GM12891 (cell line): ENCODE measurements around the gene WNT9A.
A peak's percentile ranks its signal among the peaks of the same experiment; 100 is the strongest.

Experiments used
- DNase-seq: peaks from one replicate; pipeline ENCODE4 v3.0.0; 2011; ENCODE audit warnings: low spot score; ENCODE audit not compliant: insufficient read length
- FAIRE-seq: peaks from 2 replicates; lab custom pipeline; 2011; peaks lifted over from hg19 to GRCh38; lab: Jason Lieb, UNC
- PAX5 ChIP-seq: IDR thresholded peaks from 2 replicates; pipeline ENCODE4 v1.6.1; 2011; ENCODE audit warnings: low read length, moderate library complexity, mild to moderate bottlenecking; ENCODE audit not compliant: insufficient read depth, severe bottlenecking
- POLR2A ChIP-seq: IDR thresholded peaks from 2 replicates; pipeline ENCODE4 v1.6.1; 2011; ENCODE audit warnings: low read depth, low read length, control low read depth
- POLR2AphosphoS5 ChIP-seq: IDR thresholded peaks from 2 replicates; pipeline ENCODE4 v1.6.1; 2011; ENCODE audit warnings: low read depth, low read length, control low read depth
- POU2F2 ChIP-seq: IDR thresholded peaks from 2 replicates; pipeline ENCODE4 v1.6.1; 2011; ENCODE audit warnings: low read depth, mild to moderate bottlenecking, control low read depth, low read length, moderate library complexity
- SPI1 ChIP-seq: IDR thresholded peaks from 2 replicates; pipeline ENCODE4 v1.6.1; 2011; ENCODE audit warnings: low read depth, low read length, control low read depth
- TAF1 ChIP-seq: IDR thresholded peaks from 2 replicates; pipeline ENCODE4 v1.6.1; 2011; ENCODE audit warnings: low read depth, low read length, control low read depth

Gene WNT9A

DNA sequence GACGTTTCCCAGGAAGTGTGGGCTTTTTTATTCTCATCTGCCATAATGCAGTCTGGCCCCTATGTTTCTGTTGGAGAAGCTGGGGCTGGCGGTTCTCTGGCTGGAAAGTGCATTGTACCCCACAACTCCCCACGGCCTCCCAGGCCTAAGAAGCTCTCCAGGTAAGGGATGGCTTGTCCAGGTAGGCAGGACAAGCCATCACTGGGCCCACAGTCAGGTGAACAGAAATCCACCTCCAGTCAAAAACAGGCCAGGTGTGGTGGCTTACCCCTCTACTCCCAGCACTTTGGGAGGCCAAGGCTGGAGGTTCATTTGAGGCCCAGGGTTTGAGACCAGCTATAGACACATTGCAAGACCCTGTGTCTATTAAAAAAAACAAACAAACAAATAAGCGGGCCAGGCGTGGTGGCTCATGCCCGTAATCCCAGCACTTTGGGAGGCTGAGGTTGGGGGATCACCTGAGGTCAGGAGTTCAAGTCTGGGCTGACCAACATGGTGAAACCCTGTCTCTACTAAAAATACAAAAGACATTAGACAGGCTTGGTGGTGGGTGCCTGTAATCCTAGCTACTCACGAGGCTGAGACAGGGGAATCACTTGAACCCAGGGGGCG is 3.1 kb upstream of the WNT9A start:
- TF ChIP-seq SPI1, result no peak
- TF ChIP-seq POU2F2, result no peak
- no peak for TF ChIP-seq POLR2A
- no peak for TF ChIP-seq POLR2AphosphoS5
- no peak for TF ChIP-seq TAF1
- TF ChIP-seq PAX5, result no peak
- FAIRE-seq (no peak), DNase-seq (no peak)

DNA sequence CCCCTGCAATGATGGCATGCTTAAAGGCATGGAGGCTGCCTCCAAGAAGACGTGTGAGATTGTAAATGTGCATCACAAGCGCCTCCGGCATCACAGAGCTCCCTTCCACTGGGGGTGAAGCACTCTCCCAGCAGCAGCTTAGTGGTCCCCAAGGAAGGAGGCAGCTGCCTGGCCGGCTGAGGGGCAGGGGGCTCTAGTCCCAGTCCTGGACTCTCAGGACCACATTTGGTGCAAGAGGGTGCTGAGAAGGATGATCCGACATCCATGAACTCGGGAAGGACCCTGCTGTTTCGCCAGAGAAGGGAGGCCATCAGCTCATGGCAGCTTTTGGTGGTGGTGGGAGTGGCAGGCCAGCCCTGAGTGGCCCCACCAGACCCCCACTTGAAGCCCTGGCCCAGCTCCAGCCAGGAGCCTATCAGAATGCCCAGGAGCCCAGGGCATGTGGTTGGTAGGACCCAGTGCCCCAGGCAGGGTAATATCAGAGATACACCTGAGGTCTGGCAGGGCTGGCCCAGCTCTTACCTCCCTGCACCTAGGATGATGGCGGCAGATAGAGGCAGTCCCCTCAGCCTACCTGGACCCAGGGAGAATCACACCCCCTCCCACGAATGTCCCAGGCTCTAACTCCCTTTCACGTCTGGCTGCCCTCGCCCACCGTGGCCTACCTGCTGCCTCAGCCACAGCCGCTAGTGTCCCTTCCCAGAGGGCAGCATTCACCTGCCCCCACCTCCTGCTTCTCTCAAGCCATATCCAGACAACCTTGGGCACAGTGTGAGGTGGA is 2.4 kb upstream of the WNT9A start:
- no peak for FAIRE-seq
- TF ChIP-seq POLR2AphosphoS5 (no peak), POLR2A (no peak), TAF1 (no peak), PAX5 (no peak), POU2F2 (no peak), SPI1 (no peak)
- no peak for DNase-seq

DNA sequence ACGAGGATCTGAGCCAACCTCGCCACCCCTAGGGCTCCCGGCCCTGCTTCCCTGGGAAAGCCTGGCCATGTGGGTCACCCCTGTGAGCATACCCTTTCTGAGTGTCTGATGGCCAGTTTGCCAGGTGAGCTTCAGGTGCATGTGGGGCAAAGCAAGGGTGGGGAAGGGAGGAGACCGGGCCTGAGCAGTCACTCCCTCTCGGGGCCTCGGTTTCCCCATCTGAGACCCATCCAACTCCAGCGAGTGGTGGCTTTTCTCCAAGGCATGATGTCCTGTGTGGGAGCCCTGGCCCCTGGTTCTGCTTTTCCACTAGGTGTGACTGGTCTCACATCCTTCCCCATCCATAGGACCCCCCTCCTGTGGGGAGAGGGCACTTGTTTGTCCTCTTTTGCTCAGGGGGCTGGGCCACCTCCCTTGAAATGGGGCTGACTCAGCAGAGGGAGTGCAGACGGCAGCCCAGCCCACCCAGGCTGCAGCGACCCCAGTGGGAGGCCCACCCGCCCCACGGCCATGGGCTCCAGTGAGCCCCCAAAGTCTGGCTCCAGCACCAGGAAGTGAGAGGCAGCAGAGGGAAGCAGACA is 1.7 kb upstream of the WNT9A start:
- DNase-seq, result no peak
- TF ChIP-seq POLR2A (no peak), PAX5 (no peak), TAF1 (no peak)
- FAIRE-seq, result no peak

DNA sequence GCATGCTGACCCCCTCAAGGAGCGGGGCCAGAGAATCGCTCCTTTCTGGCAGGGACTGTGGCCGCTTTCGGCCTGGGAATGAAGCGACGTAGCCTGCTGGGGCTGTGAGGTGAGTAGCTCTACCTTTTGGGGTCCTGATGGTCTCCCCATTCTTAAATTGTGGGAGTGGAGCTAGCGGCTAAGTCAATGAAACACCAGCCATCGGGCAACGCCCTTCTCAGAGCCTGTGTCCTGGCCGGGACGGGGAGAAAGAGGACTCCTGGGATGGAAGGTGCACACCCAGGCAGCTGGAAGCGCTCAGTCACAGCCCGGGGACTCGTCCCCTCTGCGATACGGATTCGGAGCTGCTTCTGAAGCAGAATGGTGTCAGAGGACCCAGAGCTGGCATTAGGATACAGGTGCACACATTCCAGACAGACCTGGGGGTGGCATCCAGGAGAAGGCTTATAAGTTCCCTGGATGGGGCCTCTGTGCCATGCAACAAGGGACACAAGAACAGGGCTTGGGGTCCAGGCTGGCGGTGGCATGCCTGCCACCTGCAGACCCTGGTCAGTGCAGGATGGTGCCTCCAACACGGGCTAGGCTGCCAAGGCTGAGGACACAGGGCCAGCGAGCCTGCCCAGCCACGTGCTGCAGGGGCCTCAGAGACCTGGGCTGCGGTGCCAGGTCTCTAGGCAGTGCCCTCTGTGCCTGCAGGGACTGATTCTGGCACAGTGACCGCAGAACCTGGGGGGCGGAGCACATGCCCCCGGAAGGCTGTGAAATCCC is 945 bp upstream of the WNT9A start:
- TF ChIP-seq POLR2AphosphoS5 (no peak), SPI1 (no peak), PAX5 (no peak), POU2F2 (no peak), TAF1 (no peak), POLR2A (no peak)

DNA sequence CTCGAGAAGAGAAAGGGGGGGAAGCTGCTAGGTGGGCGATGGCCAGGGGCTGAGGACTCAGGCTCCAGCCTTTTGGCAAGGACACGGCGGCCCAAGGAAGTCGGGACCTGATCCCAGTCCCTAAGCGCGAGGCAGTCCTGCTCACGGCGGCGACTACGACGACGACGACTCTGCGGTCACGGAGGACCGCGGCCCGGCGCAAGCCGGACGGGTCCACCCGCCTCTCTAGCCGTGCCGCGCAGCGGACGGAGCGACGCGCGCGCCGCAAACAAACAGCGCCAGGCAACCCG is 401 bp downstream of the WNT9A start:
- DNase-seq (no peak), FAIRE-seq (no peak)
- TF ChIP-seq POLR2AphosphoS5 (no peak), SPI1 (no peak)

More for the DNA sequence above, 945 bp upstream of the WNT9A start:
- no peak for DNase-seq
- no peak for FAIRE-seq

DNA sequence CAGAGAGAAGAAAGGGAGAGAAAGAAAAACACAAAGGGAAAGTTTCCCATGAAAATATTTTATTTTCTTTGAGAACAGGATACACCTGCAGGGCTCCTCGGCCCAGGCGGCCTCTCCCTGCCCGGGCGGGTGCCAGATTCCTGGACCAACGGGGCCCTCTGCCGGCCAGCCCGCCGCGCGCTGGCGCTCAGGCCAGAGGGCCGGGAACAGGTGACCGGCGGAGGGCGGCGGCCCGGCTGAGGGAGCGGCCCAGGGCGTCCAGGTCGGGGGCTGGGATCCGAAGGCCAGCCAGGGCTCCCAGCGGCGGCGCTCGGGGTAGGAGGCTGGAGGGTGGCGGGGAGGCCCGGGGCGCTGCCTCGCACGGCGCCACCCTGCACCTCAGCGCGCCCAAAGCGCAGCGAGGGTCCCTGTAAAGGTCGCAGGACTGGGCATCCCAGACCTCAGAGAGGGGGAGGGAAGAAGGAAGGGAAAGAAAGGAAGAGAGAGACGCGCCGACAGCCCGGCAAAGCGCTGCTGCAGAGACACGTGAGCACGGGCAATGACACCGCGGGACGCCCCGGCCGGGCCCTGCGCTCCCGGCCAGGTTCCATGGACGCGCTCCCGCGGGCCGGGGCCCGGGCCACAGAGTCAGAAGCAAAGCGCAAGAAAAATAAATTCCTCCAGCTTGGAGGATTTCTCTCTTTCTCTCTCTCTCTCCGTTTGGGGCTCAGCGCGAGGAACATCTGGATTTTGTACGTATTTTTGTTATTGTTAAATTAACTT is 927 bp downstream of the WNT9A start:
- peak; percentile 26 for FAIRE-seq
- TF ChIP-seq TAF1, result no peak
- TF ChIP-seq POLR2A, result no peak
- TF ChIP-seq SPI1, result no peak
- TF ChIP-seq PAX5, result no peak
- TF ChIP-seq POU2F2, result no peak
- TF ChIP-seq POLR2AphosphoS5, result no peak

DNA sequence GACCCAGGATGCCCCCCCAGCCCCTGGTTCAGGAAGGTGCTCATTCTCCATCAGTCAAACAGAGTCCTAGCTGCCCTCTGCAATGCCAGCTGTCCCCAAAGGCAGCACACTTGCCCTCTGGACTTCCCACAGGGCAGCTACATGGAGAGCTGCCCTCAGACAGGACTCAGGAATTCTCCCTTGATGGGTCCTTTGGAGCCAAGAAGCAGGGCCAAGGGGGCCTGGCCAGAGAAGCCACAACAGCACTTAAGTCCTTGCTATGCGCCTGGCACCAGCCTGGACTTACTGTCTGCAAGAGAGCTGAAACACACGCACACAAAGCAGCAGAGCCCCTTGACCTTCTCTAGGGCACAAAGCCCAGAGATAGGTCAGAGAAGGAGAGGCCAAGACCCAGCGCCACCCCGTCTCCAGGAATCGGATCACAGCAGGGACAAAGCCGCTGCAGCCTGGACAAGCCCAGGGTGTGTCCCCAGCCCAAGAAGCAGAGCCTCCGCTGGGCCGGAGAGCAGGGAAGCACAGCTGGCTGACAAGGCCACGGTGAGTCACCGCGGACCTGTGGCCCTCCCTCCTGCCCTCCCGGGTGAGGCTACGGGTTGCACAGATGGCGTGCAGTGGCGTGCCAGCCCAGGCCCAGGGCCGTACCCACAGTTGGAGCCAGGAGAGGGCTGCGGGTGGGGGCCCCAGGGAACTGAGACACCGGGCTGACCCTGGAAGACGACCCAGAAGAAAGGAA is 1.7 kb downstream of the WNT9A start:
- TF ChIP-seq POU2F2 (no peak), SPI1 (no peak), PAX5 (no peak), TAF1 (no peak), POLR2AphosphoS5 (no peak)
- no peak for DNase-seq
- no peak for FAIRE-seq

More for the DNA sequence above, 927 bp downstream of the WNT9A start:
- peak; percentile 81 for DNase-seq

DNA sequence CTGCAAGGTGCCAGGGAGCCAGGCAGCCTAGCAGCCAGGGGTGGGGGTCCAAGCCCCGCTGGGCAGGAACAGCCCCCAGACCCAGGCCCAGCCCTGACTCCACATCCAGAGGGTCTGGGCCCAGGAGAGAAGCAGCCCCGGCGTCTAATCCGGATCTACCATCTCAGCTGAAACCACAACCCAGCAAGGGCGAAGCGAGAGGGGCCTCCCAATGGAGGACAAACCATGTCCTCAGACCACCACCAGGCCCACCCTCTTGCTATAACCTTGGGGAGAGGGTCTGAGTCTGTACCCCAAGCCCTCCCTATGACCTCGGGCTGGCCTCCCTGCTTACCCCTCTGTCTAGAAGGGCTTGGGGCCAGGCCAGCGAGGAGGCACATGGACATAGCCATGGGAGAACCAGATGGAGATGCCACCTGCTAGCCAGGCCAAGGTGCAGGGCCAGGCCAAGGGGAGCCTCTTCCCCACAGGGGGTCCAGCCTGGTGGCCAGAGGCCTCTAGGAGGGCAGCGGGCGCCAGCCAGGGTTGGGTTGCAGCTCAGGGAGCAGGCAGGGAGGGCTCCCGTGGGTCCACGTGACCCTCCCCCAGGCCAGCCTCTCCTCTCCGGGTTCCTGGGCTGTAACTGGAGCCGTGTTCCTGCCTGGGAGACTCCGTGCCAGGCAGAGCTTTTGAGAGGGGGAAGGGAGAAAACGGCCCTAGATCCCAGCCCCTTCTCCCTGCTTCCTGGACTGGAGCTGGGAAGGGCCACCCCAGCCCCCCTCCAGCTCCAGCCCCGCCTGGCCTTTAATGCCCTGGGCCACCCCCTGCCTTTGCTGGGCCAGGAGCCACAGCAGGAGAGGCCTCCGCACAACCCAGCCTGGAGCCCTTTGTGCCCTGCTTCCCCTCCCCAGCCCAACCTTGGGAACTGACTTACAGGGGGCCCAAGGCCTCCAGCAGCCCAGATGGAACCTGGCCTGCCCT is 2.5 kb downstream of the WNT9A start:
- TF ChIP-seq POLR2A (no peak), POU2F2 (no peak), SPI1 (no peak), TAF1 (no peak), PAX5 (no peak), POLR2AphosphoS5 (no peak)
- no peak for FAIRE-seq
- DNase-seq, result no peak
